ENCODE results near the gene TXLNA.

TXLNA gene

DNA sequence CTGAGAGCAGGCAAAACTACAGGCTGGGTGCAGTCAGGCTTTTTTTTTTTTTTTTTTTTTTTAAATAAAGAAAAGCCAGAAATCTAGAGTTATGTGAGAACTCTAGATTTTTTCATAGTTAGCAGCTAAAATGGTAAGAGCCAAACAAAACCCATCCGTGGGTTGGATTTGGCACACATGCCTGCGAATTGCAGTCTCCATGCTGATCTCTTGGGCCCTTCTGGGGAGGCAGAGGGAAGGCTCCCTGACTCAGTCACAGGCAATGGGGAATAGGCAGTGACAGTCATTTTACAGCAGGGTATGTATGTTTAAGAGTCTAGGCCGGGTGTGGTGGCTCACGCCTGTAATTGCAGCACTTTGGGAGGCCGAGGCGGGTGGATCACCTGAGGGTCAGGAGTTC, 2.6 kb downstream of the TXLNA start:
- in situ Hi-C loops (cut with HindIII; ENCODE audit: low sequenced_read_pairs) = no loop called here

DNA sequence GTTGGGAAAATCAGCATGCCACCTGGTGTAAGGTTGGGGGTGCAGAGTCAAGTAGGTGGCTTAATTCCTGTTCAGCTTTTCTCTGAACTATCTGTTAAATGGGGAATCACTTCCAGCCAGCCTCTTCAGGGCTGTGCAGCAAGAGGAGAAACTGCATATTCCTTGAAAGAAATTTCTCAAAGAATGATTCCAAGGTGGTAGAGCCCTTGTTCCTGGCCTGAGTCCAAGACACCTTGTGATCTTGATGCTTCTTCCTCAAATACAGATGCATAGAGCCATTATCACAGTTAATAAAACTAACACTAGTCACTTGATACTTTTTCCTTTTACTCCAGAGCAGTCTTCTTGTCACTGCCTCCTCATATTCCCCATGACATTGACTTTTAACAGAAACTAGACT, 5.2 kb downstream of the TXLNA start:
- in situ Hi-C loops (cut with HindIII; ENCODE audit: low sequenced_read_pairs) = no loop called here

DNA sequence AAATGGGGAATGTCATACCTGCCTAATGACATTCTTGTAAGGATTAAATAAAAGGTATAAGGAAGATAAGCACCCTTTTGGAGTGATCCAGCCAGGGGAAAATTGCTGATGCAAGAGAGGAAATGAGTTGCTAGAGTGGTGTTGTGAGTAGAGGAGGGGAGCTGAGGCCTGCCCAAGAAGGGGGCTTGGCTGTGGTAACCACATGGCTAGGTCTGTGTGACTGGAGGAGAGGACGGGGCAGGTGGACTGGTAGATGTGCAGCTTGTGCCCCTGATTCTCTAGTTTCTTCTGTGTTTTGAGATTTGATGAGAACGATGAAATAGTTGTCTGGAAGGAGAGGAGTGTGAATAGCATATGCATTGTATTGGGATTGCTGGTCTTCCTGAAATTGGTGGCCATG, 6.6 kb downstream of the TXLNA start:
- in situ Hi-C loops (cut with HindIII; ENCODE audit: low sequenced_read_pairs) = no loop called here

DNA sequence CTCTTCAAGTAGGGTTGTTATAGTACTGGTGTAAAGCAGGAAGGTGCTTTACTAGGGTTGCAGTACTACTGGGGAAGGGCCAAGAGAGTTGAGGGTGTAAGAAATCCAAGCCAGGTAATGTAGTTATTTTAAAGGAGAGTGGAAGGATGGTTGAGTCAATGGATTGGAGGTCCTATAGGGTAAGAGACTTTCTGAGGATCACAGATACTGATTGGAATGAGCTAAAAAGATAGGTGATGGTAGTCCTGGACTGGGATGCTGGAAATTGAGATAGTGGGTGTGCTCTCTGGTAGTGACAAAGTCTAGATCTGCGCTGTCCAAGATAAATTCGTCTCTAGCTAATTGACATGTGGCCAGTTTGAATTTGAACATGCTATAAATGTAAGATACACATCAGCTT, 7.0 kb downstream of the TXLNA start:
- in situ Hi-C loops (cut with HindIII; ENCODE audit: low sequenced_read_pairs) = no loop called here

DNA sequence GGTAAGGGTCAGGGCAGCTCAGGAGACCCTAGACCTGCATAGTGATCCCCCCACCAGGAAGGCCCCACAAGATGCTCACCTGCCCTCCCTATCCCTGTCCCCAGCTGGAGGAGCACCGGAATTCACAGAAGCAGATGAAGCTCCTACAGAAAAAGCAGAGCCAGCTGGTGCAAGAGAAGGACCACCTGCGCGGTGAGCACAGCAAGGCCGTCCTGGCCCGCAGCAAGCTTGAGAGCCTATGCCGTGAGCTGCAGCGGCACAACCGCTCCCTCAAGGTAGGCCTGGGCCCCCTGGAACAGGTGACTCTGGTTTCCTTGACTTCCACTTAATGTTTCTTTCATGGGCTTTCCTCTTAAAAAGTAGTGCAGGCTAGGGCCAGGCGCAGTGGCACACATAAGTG, 8.4 kb downstream of the TXLNA start:
- in situ Hi-C loops (cut with HindIII; ENCODE audit: low sequenced_read_pairs) = no loop called here

DNA sequence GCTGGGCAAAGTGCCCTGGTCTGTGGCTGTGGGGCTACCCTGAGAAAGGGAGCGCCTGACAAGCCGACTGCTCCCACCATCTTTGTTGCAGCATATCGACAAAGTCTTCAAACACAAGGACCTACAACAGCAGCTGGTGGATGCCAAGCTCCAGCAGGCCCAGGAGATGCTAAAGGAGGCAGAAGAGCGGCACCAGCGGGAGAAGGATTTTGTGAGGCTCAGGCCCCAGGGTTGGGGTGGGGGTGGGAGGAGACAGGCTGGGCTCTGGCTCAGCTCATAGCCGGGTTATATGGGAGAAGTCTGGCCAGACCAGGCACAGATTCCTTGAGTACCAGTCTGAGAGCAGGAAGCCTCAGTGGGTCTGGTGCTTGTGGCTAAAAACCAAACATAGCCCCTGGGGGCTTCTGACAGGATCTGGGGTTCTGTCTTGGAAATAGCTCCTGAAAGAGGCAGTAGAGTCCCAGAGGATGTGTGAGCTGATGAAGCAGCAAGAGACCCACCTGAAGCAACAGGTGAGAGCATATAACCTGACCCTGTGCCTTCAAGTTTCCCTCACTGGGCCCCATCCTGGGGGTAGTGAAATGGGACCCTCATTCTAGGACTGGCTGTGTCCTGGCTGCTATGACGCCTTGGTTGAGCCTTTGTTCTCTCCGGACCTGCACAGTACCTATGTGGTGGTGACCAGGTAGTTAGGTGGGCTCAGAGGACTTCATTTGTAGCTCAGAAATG, 12.9 kb downstream of the TXLNA start:
- in situ Hi-C loops (cut with HindIII; ENCODE audit: low sequenced_read_pairs) = no loop called here

DNA sequence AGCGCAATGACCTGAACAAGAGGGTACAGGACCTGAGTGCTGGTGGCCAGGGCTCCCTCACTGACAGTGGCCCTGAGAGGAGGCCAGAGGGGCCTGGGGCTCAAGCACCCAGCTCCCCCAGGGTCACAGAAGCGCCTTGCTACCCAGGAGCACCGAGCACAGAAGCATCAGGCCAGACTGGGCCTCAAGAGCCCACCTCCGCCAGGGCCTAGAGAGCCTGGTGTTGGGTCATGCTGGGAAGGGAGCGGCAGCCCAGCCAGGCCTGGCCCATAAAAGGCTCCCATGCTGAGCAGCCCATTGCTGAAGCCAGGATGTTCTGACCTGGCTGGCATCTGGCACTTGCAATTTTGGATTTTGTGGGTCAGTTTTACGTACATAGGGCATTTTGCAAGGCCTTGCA, 15.5 kb downstream of the TXLNA start:
- in situ Hi-C loops (cut with HindIII; ENCODE audit: low sequenced_read_pairs) = no loop called here

DNA sequence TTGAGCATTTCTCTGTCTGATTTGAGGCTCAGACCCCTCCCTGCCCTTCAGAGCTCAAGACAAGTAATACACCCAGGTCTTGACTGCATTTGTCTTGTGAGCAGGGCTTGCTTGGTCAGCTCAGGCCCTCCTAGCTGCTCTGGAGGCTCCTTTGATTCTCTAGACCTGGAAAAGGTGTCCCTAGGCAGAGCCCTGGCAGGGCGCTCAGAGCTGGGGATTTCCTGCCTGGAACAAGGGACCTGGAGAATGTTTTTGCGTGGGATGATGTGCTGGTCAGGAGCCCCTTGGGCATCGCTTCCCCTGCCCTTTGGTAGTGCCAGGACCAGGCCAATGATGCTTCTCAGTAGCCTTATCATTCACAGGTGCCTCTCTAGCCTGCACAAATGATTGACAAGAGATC, 16.1 kb downstream of the TXLNA start:
- in situ Hi-C loops (cut with HindIII; ENCODE audit: low sequenced_read_pairs) = no loop called here

DNA sequence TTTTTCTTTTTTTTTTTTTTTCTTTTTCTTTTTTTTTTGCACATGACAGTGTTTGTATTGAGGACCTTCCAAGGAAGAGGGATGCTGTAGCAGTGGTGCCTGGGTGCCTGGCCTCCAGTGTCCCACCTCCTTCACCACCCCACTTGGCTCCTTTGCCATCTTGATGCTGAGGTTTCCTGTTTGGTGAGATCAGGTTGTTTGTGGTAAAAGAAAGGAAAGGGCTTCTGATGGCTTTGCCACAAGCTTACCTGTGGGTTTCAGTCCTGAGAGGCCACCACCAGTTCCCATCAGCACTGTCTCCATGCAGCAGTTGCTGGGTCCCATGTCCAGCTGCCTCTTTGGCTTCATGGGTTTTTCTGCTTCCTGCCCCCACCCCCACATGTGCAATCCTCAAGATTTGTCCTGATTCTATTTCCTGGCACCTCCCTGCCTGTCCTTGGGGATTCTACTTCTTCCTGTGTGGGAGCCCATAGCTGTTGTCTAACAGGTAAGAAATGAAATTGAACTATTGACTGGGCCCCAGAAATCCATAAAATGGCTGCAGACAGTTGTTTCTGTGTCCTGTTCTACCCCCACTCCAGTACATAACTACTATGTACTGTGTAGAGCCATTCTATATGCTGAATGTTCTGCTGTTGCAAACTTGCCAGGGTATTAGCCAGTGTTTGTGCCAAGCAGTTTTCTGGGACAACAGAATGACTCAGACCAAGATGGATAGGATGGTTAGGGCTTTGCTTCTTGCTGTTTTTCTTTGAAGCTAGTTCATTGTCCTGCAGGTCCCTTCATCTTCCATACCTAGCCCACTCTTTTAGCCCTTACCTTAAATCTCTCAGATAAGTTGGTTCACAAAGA, 16.7 kb downstream of the TXLNA start:
- in situ Hi-C loops (cut with HindIII; ENCODE audit: low sequenced_read_pairs) = no loop called here

DNA sequence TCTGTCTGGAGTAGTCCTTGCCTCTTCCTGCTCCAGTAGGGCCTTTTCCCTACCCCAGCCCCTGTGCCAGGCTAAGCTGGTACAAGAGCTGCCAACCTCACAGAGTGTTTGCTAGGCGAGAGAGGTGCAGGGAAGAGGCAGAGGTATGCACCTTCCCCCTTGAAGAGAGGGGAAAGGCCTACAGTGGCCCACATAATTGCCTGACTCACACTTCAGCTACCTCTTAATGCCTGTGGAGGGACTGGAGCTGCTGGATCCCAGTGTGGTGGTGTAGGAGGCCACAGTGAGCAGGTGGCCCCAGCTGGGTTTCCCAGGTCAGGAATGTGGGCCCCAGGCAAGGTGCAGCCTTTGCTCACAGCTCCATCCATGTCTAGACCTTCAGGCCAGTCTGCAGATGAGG, 17.6 kb downstream of the TXLNA start:
- in situ Hi-C loops (cut with HindIII; ENCODE audit: low sequenced_read_pairs) = no loop called here

DNA sequence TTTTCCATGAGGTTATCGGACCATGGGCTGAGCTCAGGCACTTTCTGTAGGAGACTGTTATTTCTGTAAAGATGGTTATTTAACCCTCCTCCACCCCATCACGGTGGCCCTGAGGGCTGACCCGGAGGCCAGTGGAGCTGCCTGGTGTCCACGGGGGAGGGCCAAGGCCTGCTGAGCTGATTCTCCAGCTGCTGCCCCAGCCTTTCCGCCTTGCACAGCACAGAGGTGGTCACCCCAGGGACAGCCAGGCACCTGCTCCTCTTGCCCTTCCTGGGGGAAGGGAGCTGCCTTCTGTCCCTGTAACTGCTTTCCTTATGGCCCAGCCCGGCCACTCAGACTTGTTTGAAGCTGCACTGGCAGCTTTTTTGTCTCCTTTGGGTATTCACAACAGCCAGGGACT, 18.4 kb downstream of the TXLNA start:
- in situ Hi-C loops (cut with HindIII; ENCODE audit: low sequenced_read_pairs) = no loop called here

DNA sequence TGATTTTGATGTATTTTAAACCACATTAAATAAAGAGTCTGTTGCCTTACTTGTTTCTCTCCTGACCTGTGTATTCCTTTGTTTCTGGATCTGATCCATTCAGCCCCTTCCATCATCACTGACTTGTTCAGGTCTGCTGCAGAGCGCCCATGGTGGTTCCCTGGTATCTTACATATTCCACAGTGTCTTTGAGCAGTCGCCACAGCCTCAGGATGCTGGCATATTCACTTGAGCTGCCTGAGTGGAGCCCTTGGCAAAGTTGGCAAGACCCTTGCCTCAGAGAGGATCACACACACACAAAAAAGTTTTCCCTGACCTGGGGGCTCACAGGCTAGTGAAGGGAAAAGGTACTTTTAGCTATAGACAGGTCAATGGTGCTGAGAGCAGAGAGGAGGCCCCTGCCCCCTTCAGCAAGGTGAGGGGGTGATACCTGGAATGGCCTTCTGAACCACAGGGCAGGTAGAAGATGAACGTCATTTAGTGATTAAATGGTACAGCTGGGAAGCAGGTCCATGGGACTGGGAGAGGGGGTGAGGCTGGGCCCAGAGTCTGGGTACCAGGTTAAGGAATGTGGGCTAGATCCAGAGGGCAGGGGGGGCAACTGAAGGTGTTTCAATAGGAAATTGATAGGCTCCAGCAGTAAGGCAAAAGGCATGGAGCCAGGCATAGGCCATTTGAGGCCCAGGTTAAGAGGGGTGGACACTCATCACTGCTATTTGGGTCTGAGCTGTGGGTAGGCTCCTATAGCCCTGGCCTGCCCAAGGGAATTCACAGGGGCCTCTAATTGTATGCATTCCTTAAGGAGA, 19.0 kb downstream of the TXLNA start:
- in situ Hi-C loops (cut with HindIII; ENCODE audit: low sequenced_read_pairs) = no loop called here

DNA sequence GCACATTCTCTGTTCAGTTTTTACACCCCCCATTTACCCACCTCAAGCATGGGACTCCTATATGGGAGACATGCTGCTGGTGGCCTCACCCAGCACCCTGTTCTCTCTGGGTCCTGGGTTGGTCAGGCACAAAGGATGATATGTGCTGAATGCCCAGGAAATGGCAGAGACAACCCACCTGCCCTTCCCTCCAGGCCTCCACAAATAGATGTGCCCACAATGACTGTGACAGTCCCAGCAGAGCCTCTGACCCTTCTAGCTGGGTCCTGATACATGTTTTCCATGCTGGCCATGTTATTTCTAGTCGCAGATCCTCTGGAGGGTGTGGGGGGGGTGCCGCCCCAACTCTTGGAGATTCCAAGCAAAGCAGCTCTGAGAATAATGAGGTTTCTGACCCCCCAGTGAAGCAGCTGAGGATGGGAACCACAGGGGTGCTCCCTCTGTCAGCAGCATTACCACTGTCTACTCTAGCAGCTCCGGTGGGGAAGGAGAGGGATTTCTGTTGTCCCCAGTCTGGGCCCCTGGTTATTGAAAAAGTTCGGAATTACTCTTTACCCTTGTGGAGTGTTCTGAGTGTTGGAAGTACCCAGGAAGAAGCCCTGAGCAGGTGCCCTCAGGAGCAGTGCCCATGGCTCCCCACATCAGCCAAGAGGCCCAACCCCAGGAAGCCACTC, 19.7 kb downstream of the TXLNA start:
- in situ Hi-C loops (cut with HindIII; ENCODE audit: low sequenced_read_pairs) = no loop called here

DNA sequence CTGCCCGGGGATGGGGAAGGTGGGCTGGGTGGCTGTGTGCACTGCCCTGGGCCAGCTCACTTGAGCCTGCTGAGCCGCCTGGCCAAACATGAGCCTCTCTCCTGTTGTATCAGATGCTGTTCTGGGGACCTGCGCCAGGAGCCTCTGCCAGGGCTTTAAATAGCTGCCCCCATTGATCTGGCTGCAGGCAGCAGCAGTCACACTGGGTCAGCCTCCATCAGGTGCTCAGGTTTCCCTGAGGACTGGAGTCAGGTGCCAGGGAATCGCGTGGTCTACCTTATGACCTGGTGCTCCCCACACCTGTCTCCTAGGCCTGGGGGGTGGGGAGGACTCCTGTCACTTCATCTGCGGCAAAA, 20.2 kb downstream of the TXLNA start:
- in situ Hi-C loops (cut with HindIII; ENCODE audit: low sequenced_read_pairs) = no loop called here

DNA sequence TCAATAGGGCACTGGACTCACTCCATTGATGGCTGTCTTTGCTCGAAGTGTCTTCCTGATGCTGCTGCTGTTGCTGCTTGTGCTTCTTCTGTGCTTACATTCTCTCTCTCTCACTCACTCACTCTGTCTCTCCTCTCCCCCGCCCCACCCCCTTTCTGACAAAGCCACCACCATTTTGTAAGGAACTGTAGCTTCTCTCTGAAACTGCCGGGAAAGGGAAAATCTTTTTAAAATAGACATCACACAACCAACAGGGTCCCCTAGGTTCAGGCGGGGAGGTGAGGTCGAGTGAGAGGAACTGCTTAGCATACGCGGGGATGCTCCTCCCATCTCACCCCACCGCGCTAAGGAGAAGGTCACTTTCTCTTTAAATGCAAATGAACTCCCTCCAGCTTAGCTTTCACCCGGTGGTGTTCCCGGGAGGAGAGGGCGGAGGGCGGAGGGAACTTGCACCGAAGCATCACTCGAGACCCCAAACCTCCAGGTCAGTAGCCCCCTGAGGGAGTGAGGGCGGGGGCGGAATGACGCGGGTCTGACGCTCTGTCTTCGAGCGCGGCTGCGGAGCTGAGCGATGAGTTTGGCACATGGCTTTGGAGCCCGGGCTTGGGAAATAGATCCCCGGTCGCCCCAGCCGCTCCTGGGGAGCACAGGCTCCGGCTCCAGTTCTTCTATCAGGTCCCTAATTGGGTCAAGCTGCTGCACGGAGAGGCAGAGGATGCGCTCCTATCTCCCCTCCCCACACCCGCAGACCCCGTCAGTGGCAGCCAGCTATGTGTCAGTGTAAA, 20.9 kb downstream of the TXLNA start, which contains the start of gene CCDC28B:
Gene CCDC28B (plus strand): TSS at position 370 of the 785 bp plus-strand sequence. CDS start 1,341 bp downstream, outside the sequence.
- in situ Hi-C loops (cut with HindIII; ENCODE audit: low sequenced_read_pairs) = no loop called here

DNA sequence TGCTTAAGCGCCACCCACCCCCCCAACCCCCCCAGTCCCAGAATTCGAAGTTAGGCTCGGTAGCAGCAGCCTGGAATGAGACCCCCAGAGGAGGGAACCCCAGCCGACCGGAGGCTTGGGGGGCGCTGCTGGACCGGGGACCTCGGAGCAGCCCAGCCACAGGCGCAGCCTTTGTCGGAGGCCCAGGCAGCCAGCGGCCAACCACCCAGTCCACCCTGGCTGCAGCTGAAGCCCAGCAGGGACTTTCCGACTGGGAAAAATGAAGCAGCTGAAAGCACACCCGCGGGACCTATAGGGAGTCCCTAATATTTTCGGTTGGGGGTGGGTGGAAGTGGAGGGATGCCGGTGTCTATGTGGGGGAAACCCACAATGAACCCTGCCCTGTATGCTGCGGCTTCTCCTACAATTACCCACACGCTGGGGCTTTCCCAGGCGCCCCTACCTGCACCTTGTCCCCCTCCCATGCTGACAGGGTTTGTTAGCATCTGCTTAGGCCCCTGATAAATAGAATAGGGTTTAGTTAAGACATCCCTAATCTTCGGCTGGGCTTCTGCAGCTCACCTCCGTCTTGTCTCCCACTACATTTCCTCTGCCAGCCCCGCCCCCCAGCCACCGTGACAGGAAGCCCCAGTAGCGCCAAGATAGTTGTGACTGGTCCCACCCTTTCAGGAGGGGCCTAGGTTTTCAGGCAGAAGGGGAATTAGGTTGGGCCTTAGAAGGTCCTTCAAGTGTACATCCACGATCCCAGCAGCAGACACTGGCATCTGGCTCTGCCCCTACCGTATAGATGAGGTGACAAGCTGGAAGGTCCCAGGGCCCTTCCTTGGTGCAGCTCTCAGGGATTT, 21.8 kb downstream of the TXLNA start:
- in situ Hi-C loops (cut with HindIII; ENCODE audit: low sequenced_read_pairs) = no loop called here

DNA sequence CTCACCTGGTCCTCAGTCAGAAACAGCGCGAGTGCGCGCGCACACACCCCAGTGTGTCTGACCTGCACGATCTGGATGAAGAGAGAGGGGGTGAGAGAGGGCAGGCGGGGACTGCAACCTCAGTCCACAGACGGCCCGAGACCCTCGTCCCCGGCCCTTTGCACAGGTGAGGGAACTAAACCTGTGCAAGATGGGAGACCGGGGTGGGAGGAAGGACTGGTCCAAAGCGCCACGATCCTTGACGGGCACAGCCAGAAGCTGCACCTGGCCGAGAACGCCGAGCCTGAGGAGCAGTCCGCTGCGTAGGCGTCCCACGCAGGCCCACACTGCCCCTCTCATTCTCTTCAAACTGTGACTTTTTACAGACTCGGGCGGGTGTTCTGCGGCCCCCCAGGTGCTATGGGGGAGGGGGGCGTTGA, 25.5 kb downstream of the TXLNA start:
- in situ Hi-C loops (cut with HindIII; ENCODE audit: low sequenced_read_pairs) = loop anchor here (5.0 kb wide), 1 partner anchor 202 kb away; no protein-coding TSS in a partner anchor

DNA sequence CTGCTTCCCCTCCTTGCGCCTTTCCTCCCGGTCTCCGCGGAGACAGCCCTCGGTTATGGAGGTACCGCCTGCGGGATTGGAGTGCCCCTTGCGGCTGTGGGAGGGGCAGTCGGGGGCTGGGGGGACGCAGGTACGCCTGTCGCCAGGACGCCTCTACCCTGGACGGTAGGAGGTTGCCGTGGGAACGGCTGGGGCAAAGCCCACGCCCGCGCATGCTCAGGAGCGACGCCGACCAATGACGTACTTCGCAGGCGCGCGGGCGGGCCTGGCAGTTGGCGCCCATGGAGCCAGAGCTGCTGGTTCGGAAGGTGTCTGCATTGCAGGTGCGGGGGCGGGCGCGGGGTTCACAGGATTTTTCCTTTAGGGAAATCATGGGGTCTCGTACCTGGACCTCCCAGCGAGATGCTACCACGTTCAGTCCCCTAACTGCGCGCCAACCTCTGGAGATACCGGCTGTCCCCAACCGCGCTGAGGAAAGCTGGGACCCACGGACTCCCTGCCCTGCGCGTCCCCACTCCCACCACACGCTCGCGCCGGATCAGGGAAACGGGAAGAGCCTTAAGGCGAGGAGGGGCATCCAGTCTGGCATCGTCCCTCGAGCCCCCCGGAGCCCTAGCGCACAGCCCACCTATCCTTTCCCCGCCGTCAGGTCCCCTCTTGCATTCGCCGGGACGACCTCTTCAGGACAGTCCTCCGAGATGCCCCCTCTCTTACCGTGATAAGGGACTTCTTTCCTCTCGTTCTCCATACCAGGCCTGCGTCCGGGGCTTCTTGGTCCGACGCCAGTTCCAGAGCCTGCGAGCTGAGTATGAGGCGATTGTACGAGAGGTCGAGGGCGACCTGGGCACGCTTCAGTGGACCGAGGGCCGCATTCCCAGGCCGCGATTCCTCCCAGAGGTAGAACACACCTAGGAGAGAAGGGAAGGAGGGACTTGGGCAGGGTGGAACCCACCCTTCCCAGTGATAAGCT, 26.2 kb downstream of the TXLNA start, which contains the start of gene IQCC:
Gene IQCC (plus strand): TSS at position 271 of the 970 bp plus-strand sequence. CDS start 11 bp downstream, at position 282.
- in situ Hi-C loops (cut with HindIII; ENCODE audit: low sequenced_read_pairs) = loop anchor here (5.0 kb wide), 1 partner anchor 202 kb away; no protein-coding TSS in a partner anchor

Data from endothelial cell of hepatic sinusoid (primary cell).